Motor neuron (in vitro differentiated cells): ENCODE results near the gene FARP2. TPM values are rescaled to one million over a fixed set of nuclear protein-coding genes. Genes with fewer than 3 reads are reported as not detected.
"Not testable (repeated sequence)": the region's sequence is repeated elsewhere in the genome, so short reads cannot be mapped to it uniquely, and the experiment has no call there.

ENCODE experiments used
- ATAC-seq, 8 experiments: fragments of 200-7000 bp; cut with Tn5 transposase; replicated peaks in 6 of 8; 2 replicates each; pipeline ENCODE4 v1.8.0; 2021; ENCODE audit warnings: mild to moderate bottlenecking in 8 of 8, moderate library complexity in 8 of 8
- H3K27ac ChIP-seq, 2 donors: fragments of 250-450 bp; sonication (Bioruptor Pico); 2 replicates each; pipeline ENCODE4 v1.9.0; 2021; ENCODE audit warnings: antibody characterized with exemption in 2 of 2, mild to moderate bottlenecking in 2 of 2, moderate library complexity in 1 of 2
- H3K4me1 ChIP-seq, 2 donors: fragments of 250-450 bp; sonication (Bioruptor Pico); replicated peaks in 1 of 2; 2 replicates each; pipeline ENCODE4 v1.6.1; 2021; ENCODE audit warnings: antibody characterized with exemption in 2 of 2, mild to moderate bottlenecking in 2 of 2, moderate library complexity in 1 of 2
- H3K4me3 ChIP-seq, 5 donors: fragments of 250-450 bp; sonication (Bioruptor Pico); 2 replicates each; pipeline ENCODE4 v1.9.0; 2021; ENCODE audit warnings: antibody characterized with exemption in 5 of 5, mild to moderate bottlenecking in 5 of 5, moderate library complexity in 4 of 5
- WGBS, 10 experiments: fragments of 450-650 bp; shearing (Covaris generic); methylation state at CpG; one replicate each; pipeline ENCODE4 v1.0.0; 2022; 5-methylcytosine and 5-hydroxymethylcytosine counted together
- in situ Hi-C, 9 experiments: fragments of 400-800 bp; cut with MboI; loops; one replicate each; pipeline ENCODE4 v1.15.0; 2021; ENCODE audit warnings: low sequenced_read_pairs in 9 of 9, low pct_unique_long_range_greater_than_20kb in 2 of 9; ENCODE audit not compliant: unreplicated experiment in 9 of 9
- total RNA-seq, 8 experiments: library from RNA; unstranded; fragments of 300-600 nt; gene quantifications; 2 replicates each; pipeline versions ENCODE4 v1.2.3 to v1.2.4, GENCODE V29; 2022

Gene FARP2
- total RNA-seq, 8 experiments from 2014 or later = 11.9 to 41.2 (median 22.8) TPM

GRCh38 chr2:241443486-241444223 lies 87.6 kb downstream of the FARP2 start:
- Histone ChIP-seq H3K4me1 (no peaks in the 10 kb centered on the region), H3K4me3 (no peak overlapping the region), H3K27ac (no peak overlapping the region)
- 0 to 90% (median 82%) methylated on average over 1 to 4 of the region's 6 CpGs; no CpG with 5 or more reads in 1 of the 10 experiments for WGBS, 10 experiments
- ATAC-seq = no peak
- in situ Hi-C loops = no loop called here

DNA sequence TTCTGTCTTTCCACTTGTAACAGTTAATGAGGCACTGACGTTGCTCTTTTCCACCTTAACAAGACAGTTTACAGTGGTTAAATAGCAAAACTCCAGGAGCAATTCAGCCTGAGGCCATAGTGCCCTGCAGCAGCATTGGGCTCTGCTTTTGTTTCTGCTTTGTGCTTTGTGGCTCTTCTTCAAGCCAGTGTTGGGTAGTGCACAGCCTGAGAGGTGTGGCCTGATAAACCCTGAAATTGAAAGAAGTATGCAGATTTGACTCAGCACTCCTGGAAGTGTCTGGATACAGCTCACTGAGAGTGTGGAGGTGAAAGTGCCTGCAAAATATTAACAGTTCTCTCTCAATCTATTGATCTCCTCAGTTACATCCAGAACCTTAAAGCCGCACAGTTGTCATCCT lies 89.3 kb downstream of the FARP2 start:
- Histone ChIP-seq H3K27ac (no peak overlapping the region), H3K4me1 (no peaks in the 10 kb centered on the region), H3K4me3 (no peak overlapping the region)
- 17 to 80% (median 38%) methylated on average over 1 to 2 of the region's 2 CpGs; no CpG with 5 or more reads in 4 of the 10 experiments for WGBS, 10 experiments
- in situ Hi-C loops = no loop called here
- ATAC-seq = peak in 3 of 8 experiments; percentile 81 to 99 (median 98)

- WGBS, 10 experiments = 94 to 100% methylated on average over 2 to 4 of the region's 7 CpGs; no CpG with 5 or more reads in 8 of the 10 experiments
- H3K4me3 ChIP-seq, H3K27ac ChIP-seq, H3K4me1 ChIP-seq, in situ Hi-C loops, ATAC-seq: not testable (repeated sequence)
Observed at GRCh38 chr2:241450092-241450491, 94.0 kb downstream of the FARP2 start.

- Histone ChIP-seq H3K4me1 (no peaks in the 10 kb centered on the region), H3K27ac (no peak overlapping the region), H3K4me3 (no peak overlapping the region)
- in situ Hi-C loops = no loop called here
- no peak for ATAC-seq
- 66 to 95% (median 90%) methylated on average over 2 to 9 of the region's 10 CpGs for WGBS, 10 experiments
Observed at GRCh38 chr2:241451840-241452506, 95.9 kb downstream of the FARP2 start.

GRCh38 chr2:241453919-241454318 lies 97.8 kb downstream of the FARP2 start:
- H3K4me3 ChIP-seq, in situ Hi-C loops, H3K27ac ChIP-seq, H3K4me1 ChIP-seq: not testable (repeated sequence)
- WGBS, 10 experiments = 56 to 100% (median 90%) methylated on average over 1 to 4 of the region's 9 CpGs; no CpG with 5 or more reads in 5 of the 10 experiments
- ATAC-seq = peak in 3 of 8 experiments; percentile 16 to 84 (median 38)

DNA sequence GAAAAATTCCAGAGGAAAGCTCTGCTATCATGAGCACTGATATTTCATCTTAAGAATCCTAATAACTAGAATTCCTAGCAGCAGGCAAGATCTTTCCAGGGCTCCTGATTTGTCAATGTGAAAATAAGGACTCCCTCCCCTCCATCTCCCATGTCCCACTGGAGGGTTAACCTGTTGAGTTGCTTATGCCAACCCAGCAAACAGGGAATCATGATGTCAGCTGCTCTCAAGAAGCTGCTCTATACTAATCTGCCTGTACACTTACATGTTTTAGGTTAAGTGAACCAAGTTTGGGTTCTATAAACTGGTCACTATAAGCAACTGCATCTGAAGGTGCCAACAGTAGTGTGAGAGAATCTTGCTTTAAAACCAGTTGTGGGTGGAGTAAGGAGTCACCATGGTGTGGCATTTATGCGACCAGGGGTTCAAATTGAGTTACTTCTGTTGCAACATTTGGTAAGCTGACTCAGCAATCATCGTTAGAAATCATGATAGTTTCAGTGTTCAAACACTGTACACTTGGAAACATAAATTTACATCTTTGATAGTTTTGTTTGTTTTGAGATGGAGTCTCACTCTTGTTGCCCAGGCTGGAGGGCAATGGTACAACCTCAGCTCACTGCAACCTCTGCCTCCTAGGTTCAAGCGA lies 98.9 kb downstream of the FARP2 start:
- Histone ChIP-seq H3K27ac (no peak overlapping the region), H3K4me3 (no peak overlapping the region), H3K4me1 (no peaks in the 10 kb centered on the region)
- peak in 3 of 8 experiments; percentile 36 to 77 (median 74) for ATAC-seq
- 20 to 100% (median 76%) methylated on average over 1 to 3 of the region's 3 CpGs; no CpG with 5 or more reads in 2 of the 10 experiments for WGBS, 10 experiments
- in situ Hi-C loops = no loop called here

- Histone ChIP-seq H3K4me3 (no peak overlapping the region), H3K4me1 (no peaks in the 10 kb centered on the region), H3K27ac (no peak overlapping the region)
- ATAC-seq = no peak
- 86 to 100% methylated on average over 1 to 4 of the region's 11 CpGs; no CpG with 5 or more reads in 8 of the 10 experiments for WGBS, 10 experiments
- in situ Hi-C loops = no loop called here
Observed at GRCh38 chr2:241456546-241456945, 100.5 kb downstream of the FARP2 start.

GRCh38 chr2:241458687-241459086 lies 102.6 kb downstream of the FARP2 start:
- ATAC-seq = no peak
- Histone ChIP-seq H3K4me1 (no peaks in the 10 kb centered on the region), H3K27ac (no peak overlapping the region), H3K4me3 (no peak overlapping the region)
- in situ Hi-C loops = no loop called here
- WGBS, 10 experiments = 25 to 83% (median 40%) methylated on average over 1 to 2 of the region's 5 CpGs; no CpG with 5 or more reads in 7 of the 10 experiments

GRCh38 chr2:241459520-241459919 lies 103.4 kb downstream of the FARP2 start:
- WGBS, 10 experiments = 80 to 100% (median 100%) methylated on average over 1 to 2 of the region's 13 CpGs; no CpG with 5 or more reads in 7 of the 10 experiments
- no peaks in the 10 kb centered on the region for H3K4me1 ChIP-seq
- no peak for ATAC-seq
- in situ Hi-C loops = no loop called here
- H3K4me3 ChIP-seq = no peak overlapping the region
- H3K27ac ChIP-seq = no peak overlapping the region

GRCh38 chr2:241460631-241461030 lies 104.5 kb downstream of the FARP2 start:
- no peak for ATAC-seq
- Histone ChIP-seq H3K4me1 (no peaks in the 10 kb centered on the region), H3K27ac (no peak overlapping the region), H3K4me3 (no peak overlapping the region)
- 0 to 83% (median 55%) methylated on average over 1 to 2 of the region's 3 CpGs; no CpG with 5 or more reads in 6 of the 10 experiments for WGBS, 10 experiments
- in situ Hi-C loops = no loop called here

GRCh38 chr2:241461693-241462677 lies 105.9 kb downstream of the FARP2 start:
- H3K4me1 ChIP-seq = no peaks in the 10 kb centered on the region
- H3K4me3 ChIP-seq = no peak overlapping the region
- in situ Hi-C loops = no loop called here
- ATAC-seq = peak in 1 of 8 experiments; percentile 61
- 80 to 100% (median 93%) methylated on average over 6 to 11 of the region's 19 CpGs; no CpG with 5 or more reads in 2 of the 10 experiments for WGBS, 10 experiments
- no peak overlapping the region for H3K27ac ChIP-seq
